Ovary (tissue), 9 donors: Measurements from ENCODE around the gene CCDC50. TPM values are rescaled to one million over a fixed set of nuclear protein-coding genes. Genes with fewer than 3 reads are reported as not detected.

Source experiments
- DNase-seq, 5 donors: peaks; one replicate each; pipeline ENCODE4 v3.0.0-alpha.2; 2019 to 2020
- H3K27ac ChIP-seq, 2 donors: fragments of 200-600 bp; one replicate each; pipeline versions ENCODE4 v1.5.1 to v1.8.0; 2019 to 2022
- H3K27me3 ChIP-seq: fragments of 200-600 bp; one replicate; pipeline ENCODE4 v1.8.0; 2022
- H3K36me3 ChIP-seq: fragments of 200-600 bp; sonication (generic); one replicate; pipeline ENCODE4 v1.5.1; 2019
- H3K4me1 ChIP-seq: one replicate; pipeline ENCODE4 v1.8.1; 2013; ENCODE audit warnings: mild to moderate bottlenecking, moderate library complexity; ENCODE audit not compliant: insufficient read depth
- H3K4me3 ChIP-seq: fragments of 200-600 bp; sonication (generic); one replicate; pipeline ENCODE4 v1.5.1; 2017
- H3K9me3 ChIP-seq, 2 donors: fragments of 200-600 bp in 1 of 2; sonication (generic) in 1 of 2; one replicate each; pipeline versions ENCODE4 v1.5.1 to v1.8.1; 2013 to 2019; ENCODE audit warnings: mild to moderate bottlenecking in 1 of 2, moderate library complexity in 1 of 2
- EP300 ChIP-seq: sonication (generic); formaldehyde crosslinking; IDR thresholded peaks from one replicate; pipeline ENCODE4 v1.6.1; 2017; ENCODE audit warnings: antibody characterized with exemption
- POLR2A ChIP-seq: fragments of 450-650 bp; IDR thresholded peaks from one replicate; pipeline ENCODE4 v1.6.1; 2017; ENCODE audit warnings: antibody characterized with exemption, mild to moderate bottlenecking, moderate library complexity
- WGBS, 3 donors: extraction: QIAGEN DNeasy Blood & Tissue Kit in 1 of 3; methylation state at CpG; one replicate each; pipeline versions ENCODE4 v1.1.5 to v1.1.7; 2013 to 2017; 5-methylcytosine and 5-hydroxymethylcytosine counted together
- intact Hi-C, 4 donors: fragments of 100-400 bp; cut with DNase I; formaldehyde crosslinking; loops; one replicate each; pipeline versions ENCODE4 v1.11.0 to v1.15.1; 2022 to 2023
- polyA plus RNA-seq, 2 donors: library from polyadenylated mRNA; stranded (reverse); fragments of 200-250 nt in 1 of 2; fragments of 350-450 nt in 1 of 2; fragmentation: Illumina TruSeq in 1 of 2; extraction: RNeasy Lipid Tissue Mini Kit (QIAGEN cat#74804) in 1 of 2; gene quantifications; one replicate each; pipeline ENCODE4 v1.2.3, GENCODE V29; 2013 to 2014
- total RNA-seq, 7 donors: library from RNA; depleted of rRNA in 2 of 7; stranded (reverse); fragments of >200 nt in 2 of 7; fragmentation: NEBNext Ultra II Directional in 3 of 7; extraction: Animal tissue kit (Norgen Biotek cat#: 25700) in 3 of 7; gene quantifications; one replicate each; pipeline versions ENCODE4 v1.1.0 to v1.2.4, GENCODE V29; 2016 to 2023
- TF ChIP-seq, protein P1 (sequence below), 3 donors: fragments of 450-650 bp in 2 of 3; fragments of 200-600 bp in 1 of 3; IDR thresholded peaks; one replicate each; pipeline versions ENCODE4 v1.5.1 to v1.8.0; 2016 to 2022; ENCODE audit warnings: antibody characterized with exemption in 3 of 3, mild to moderate bottlenecking in 1 of 3
- donor health status: DM: no; HTN: no; CAD: no; lungs with moderate emphysema.
- donor health status: DM: no; HTN: no; CAD: no.
- donor health status: Bipolar disorder and iron deficiency.
- donor health status: DM: yes; HTN: yes; CAD: no.
- donor health status: DM: no; HTN: no; CAD: no.
- donor health status: DM: yes; HTN: yes; CAD: no.

The CCDC50 gene
- total and polyA plus RNA-seq, 9 donors, result 39.6 to 85.9 (median 75.2) TPM

DNA sequence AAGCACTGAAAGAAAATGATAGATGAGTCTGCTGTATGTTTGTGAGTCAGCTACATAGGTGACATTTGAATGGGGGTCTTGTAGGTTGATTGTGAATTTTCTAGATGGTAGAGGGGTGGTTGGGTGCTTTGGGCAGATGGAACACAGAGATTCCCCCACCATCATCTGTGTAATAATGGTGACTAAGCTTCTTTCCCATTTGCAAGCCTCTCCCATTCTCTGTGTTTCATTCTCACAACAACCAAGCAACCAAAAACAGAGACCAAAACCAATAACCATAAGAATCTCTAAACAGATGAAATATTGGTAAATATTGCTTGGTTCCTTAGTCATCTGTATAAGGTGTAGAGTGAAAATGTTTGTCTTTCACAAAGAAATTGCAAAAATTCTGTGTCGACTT is 18.9 kb downstream of the CCDC50 start:
- H3K36me3 ChIP-seq, result no peaks in the 10 kb centered on the region
- H3K4me3 ChIP-seq, result no peak overlapping the region
- TF ChIP-seq POLR2A, result no peak
- TF ChIP-seq, protein P1, sequence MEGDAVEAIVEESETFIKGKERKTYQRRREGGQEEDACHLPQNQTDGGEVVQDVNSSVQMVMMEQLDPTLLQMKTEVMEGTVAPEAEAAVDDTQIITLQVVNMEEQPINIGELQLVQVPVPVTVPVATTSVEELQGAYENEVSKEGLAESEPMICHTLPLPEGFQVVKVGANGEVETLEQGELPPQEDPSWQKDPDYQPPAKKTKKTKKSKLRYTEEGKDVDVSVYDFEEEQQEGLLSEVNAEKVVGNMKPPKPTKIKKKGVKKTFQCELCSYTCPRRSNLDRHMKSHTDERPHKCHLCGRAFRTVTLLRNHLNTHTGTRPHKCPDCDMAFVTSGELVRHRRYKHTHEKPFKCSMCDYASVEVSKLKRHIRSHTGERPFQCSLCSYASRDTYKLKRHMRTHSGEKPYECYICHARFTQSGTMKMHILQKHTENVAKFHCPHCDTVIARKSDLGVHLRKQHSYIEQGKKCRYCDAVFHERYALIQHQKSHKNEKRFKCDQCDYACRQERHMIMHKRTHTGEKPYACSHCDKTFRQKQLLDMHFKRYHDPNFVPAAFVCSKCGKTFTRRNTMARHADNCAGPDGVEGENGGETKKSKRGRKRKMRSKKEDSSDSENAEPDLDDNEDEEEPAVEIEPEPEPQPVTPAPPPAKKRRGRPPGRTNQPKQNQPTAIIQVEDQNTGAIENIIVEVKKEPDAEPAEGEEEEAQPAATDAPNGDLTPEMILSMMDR (IDR thresholded peaks at IDR 0.05), result no peak
- no peak for TF ChIP-seq EP300
- peaks cover 19% of the 10 kb centered on the region for H3K4me1 ChIP-seq
- H3K9me3 ChIP-seq, result no peaks in the 10 kb centered on the region
- no peak overlapping the region for H3K27ac ChIP-seq
- intact Hi-C loops, result no loop called here
- DNase-seq, result no peak
- 90 to 96% (median 96%) methylated on average over 1 of the region's 1 CpG for WGBS, 3 donors
- H3K27me3 ChIP-seq, result no peaks in the 10 kb centered on the region

DNA sequence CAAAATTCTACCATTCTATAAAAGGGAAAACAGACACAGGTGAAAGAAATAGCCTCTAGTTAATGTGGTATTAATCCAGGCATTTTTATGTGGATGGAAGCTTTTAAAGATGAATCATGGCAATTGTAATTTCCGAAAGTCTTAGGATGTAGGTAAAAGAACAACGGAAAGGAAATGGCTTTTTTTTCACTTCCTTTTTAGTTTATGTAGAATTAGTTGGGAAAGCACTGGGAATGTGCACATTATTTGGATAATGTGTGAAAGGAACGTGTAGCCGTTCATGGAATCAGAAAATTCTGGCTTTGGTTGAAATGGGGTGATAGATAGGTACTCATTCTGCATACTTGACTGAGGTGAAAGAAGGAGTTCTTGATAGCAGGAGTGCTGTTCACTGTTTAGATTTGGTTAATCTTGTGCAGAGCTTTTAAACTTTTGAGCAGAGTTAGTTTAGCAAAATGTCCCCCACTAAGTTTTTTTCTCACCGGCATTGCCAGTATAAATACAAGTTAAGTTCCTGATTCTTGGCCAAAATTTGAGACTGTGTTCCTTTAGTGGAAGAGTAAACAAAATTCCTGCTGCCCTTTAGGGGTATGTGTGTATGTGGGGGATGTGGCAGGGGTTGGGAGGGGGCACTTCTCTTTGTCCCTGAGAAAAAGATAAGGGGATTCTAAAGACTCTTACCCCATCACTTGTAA is 21.3 kb downstream of the CCDC50 start:
- Histone ChIP-seq H3K4me3 (no peak overlapping the region), H3K27ac (peak overlapping the region in 1 of 2 donors; percentile 27), H3K4me1 (peaks cover 16% of the 10 kb centered on the region), H3K36me3 (no peaks in the 10 kb centered on the region), H3K27me3 (no peaks in the 10 kb centered on the region), H3K9me3 (no peaks in the 10 kb centered on the region)
- intact Hi-C loops, result no loop called here
- TF ChIP-seq, protein P1 (IDR thresholded peaks at IDR 0.05), result no peak
- DNase-seq, result peak in 3 of 5 donors; percentile 22 to 41 (median 33)
- 4 to 15% (median 6%) methylated on average over 5 of the region's 5 CpGs for WGBS, 3 donors

DNA sequence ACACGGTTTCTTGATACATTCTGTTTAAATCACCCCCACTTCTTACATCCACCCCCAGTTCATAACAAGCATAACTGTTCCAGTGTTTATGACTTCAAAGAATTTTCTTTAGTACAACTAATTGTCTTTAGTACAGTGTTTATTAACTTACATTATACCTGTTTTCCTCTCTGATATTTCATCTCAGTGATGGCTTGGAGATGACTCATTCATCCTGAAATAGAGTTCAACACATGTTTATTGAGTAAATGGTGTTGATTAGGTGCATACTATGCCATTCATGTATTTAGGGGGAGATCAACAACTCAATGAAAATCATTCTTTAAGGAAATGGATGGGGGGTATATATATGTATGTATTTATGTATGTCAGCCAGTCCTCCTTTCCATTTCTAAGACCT is 22.8 kb downstream of the CCDC50 start:
- no peak for DNase-seq
- WGBS, 3 donors, result 36 to 77% (median 69%) methylated on average over 1 of the region's 1 CpG
- H3K4me1 ChIP-seq, result peaks cover 16% of the 10 kb centered on the region
- intact Hi-C loops, result no loop called here
- H3K27ac ChIP-seq, result no peak overlapping the region
- H3K4me3 ChIP-seq, result no peak overlapping the region
- H3K27me3 ChIP-seq, result no peaks in the 10 kb centered on the region
- H3K36me3 ChIP-seq, result no peaks in the 10 kb centered on the region
- H3K9me3 ChIP-seq, result no peaks in the 10 kb centered on the region
- TF ChIP-seq EP300 (no peak), POLR2A (no peak)
- TF ChIP-seq, protein P1 (IDR thresholded peaks at IDR 0.05), result no peak

DNA sequence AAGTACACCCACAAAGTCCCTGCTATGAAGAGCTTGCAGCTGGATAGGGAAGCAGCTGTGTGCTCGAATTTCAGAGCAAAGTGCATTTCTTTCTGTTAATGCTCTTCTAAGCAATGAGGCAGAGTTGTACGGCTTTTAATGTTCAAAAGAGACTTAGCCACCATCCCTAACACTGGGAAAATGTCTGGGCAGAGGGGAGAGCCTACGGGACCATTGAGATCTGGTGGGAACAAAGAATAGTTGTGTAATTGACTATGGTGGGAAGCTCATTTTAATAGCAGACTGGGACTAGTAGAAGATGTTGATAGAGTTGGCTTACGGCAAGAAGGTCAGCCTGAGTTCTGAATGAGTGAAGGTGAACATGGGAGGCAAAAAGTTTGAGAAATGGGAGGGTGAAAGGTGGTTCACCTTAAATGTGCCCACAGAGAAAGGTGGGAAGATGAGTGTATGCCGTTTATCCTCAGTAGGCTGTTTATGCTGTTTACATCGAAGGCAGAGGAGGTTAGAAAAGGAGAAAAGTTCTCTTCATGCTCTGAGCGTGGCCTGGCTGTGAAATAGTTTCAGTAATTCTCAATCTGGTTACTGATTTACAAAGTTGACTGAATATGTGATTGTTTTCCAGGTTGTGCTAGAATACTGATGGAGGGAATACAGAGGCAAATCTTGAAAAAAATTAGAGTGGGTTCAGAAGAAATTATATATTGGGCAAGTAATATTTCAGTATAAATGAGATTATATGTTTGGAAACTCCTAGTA is 24.0 kb downstream of the CCDC50 start:
- DNase-seq, result no peak
- Histone ChIP-seq H3K9me3 (no peaks in the 10 kb centered on the region), H3K4me3 (no peak overlapping the region), H3K36me3 (no peaks in the 10 kb centered on the region), H3K27me3 (no peaks in the 10 kb centered on the region), H3K4me1 (peaks cover 16% of the 10 kb centered on the region), H3K27ac (no peak overlapping the region)
- 44 to 64% (median 52%) methylated on average over 7 of the region's 7 CpGs for WGBS, 3 donors
- TF ChIP-seq EP300 (no peak), POLR2A (no peak)
- TF ChIP-seq, protein P1 (IDR thresholded peaks at IDR 0.05), result no peak
- intact Hi-C loops, result no loop called here
